HUES6 (cell line): Measurements from ENCODE around the gene GNG13.
"Not testable (repeated sequence)": the region's sequence is repeated elsewhere in the genome, so short reads cannot be mapped to it uniquely, and the experiment has no call there.

Experiments
- H3K27ac ChIP-seq: 2 replicates; pipeline ENCODE4 v1.7.0; 2013; ENCODE audit warnings: low read depth, mild to moderate bottlenecking, low read length, inconsistent platforms
- H3K27me3 ChIP-seq: 2 replicates; pipeline ENCODE4 v1.6.1; 2013; ENCODE audit warnings: low read length; ENCODE audit not compliant: control insufficient read depth, insufficient read depth
- H3K36me3 ChIP-seq: 2 replicates; pipeline ENCODE4 v1.6.1; 2013; ENCODE audit warnings: low read length; ENCODE audit not compliant: control insufficient read depth, insufficient read depth
- H3K4me1 ChIP-seq: 2 replicates; pipeline ENCODE4 v1.6.1; 2013; ENCODE audit warnings: low read length; ENCODE audit not compliant: control insufficient read depth, insufficient read depth
- H3K4me3 ChIP-seq: 2 replicates; pipeline ENCODE4 v1.5.1; 2013; ENCODE audit warnings: low read depth, low read length
- H3K9ac ChIP-seq: one replicate; pipeline ENCODE4 v1.6.1; 2013; ENCODE audit warnings: mild to moderate bottlenecking, low read length
- H3K9me3 ChIP-seq: 2 replicates; pipeline ENCODE4 v1.6.1; 2013; ENCODE audit warnings: low read depth, low read length; ENCODE audit not compliant: control insufficient read depth, insufficient read depth

Gene GNG13

DNA sequence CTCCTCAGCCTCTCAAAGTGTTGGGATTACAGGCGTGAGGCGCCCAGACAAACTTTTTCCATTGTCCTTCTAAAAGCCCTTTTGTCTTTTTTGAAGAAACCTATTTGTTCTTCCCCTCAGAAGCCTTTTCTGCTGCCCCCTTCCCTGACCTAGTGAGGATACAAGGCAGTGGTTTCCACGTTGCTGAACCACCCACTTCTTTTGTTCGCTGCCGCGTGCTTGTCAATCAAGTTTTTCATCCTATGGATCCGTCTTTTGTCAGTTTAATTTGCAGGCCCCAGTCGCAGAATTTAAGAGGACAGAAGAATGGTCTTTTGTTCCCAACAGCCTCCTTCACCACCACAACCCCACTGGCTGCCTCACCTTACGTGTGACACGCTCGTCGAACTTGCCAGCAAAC, 20.2 kb upstream of the GNG13 start:
- H3K4me1 ChIP-seq, result no peaks in the 10 kb centered on the region
- H3K9me3 ChIP-seq, result peaks cover 3% of the 10 kb centered on the region; the same call in 1 of the 2 replicates
- H3K4me3 ChIP-seq, result no peak overlapping the region
- H3K27ac ChIP-seq, result no peak overlapping the region
- H3K9ac ChIP-seq, result no peak overlapping the region
- H3K27me3 ChIP-seq, result no peaks in the 10 kb centered on the region
- no peaks in the 10 kb centered on the region for H3K36me3 ChIP-seq

DNA sequence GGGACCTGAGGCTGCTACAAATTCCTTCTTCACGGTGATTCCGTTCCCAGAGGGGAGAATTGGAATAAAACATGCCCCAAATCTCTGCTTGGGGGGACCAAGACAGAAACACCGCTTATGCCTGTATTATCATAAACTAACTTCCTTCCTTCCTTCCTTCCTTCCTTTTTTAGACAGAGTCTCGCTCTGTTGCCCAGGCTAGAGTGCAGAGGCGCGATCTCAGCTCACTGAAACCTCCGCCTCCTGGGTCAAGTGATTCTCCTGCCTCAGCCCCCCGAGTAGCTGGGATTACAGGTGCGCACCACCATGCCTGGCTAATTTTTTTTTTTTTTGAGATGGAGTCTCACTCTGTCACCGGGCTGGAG, 19.5 kb upstream of the GNG13 start:
- H3K9ac ChIP-seq, H3K27me3 ChIP-seq, H3K4me3 ChIP-seq: not testable (repeated sequence)

DNA sequence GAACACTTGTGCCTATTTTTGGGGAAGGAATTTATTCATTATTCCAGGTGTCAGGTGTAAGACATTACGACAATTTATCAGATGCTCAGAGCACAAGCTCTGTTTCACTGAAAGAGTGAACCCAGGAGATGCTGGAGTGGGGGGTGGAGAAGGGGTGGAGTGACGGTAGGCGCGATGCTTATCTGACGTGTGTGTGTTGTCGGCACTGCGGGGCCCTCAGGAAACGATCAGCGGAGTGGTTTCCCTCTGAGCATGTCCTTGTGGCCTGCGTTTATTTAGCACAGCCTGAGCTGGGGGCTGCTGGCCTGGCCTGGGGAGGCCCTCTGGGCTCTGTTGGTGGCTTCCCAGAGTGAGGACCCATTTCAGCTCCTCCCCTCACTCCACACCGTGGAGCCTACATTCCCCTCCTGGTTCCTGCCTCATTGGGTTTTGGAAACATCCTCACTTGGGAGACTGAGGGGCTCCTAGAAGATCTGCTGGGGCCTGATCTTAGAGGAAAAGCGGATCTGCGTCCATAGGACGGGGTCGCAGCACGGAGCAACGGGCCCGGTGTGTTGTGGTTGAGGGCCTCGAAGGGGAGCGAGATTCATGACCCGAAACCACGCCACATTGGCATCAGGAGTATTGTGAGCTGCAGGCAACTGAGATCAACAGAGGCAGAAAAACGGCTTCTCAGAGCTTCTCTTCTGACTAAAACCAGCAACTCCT, 19.0 kb upstream of the GNG13 start:
- H3K9me3 ChIP-seq, result peaks cover 3% of the 10 kb centered on the region; the same call in 1 of the 2 replicates
- H3K4me3 ChIP-seq, result no peak overlapping the region
- H3K9ac ChIP-seq, result no peak overlapping the region
- H3K36me3 ChIP-seq, result no peaks in the 10 kb centered on the region
- no peaks in the 10 kb centered on the region for H3K27me3 ChIP-seq
- no peak overlapping the region for H3K27ac ChIP-seq
- no peaks in the 10 kb centered on the region for H3K4me1 ChIP-seq

More for the DNA sequence above, 19.5 kb upstream of the GNG13 start:
- H3K4me1 ChIP-seq, H3K27ac ChIP-seq, H3K36me3 ChIP-seq, H3K9me3 ChIP-seq: not testable (repeated sequence)

DNA sequence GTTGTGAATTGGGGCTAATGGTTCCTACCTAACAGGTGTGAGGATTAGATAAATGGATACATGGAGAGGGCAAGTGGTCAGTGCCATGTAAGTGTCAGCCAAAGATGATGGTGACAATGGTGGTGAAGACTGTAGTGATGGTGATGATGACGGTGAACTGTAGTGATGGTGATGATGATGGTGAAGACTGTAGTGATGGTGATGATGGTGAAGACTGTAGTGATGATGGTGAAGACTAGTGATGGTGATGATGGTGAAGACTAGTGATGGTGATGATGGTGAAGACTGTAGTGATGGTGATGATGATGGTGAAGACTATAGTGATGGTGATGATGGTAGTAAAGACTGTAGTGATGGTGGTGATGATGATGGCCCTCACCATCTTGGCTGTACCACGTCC, 18.1 kb upstream of the GNG13 start:
- no peaks in the 10 kb centered on the region for H3K36me3 ChIP-seq
- H3K27me3 ChIP-seq, result no peaks in the 10 kb centered on the region
- peaks cover 3% of the 10 kb centered on the region; the same call in 1 of the 2 replicates for H3K9me3 ChIP-seq
- no peak overlapping the region for H3K4me3 ChIP-seq
- no peak overlapping the region for H3K9ac ChIP-seq
- H3K27ac ChIP-seq, result no peak overlapping the region
- H3K4me1 ChIP-seq, result peaks cover 5% of the 10 kb centered on the region

DNA sequence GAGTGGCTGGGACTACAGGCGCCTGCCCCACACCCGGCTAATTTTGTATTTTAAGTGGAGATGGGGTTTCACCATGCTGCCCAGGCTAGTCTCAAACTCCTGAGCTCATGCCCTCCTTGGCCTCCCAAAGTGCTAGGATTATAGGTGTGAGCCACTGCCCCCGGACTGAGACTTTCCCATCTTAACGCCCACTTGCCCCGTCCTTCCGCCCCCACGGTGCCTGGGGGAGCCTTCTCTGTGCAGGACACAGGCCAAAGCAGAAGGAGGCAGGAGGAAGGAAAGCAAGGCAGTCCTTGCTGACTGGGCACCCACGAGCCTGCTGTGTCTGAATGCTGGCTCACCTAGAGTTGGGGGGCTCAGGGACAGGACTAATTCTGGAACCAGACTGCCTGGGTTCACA, 17.6 kb upstream of the GNG13 start:
- H3K9ac ChIP-seq, result no peak overlapping the region
- H3K36me3 ChIP-seq, result no peaks in the 10 kb centered on the region
- H3K27me3 ChIP-seq, result peaks cover 3% of the 10 kb centered on the region; the same call in 1 of the 2 replicates
- H3K9me3 ChIP-seq, result peaks cover 3% of the 10 kb centered on the region; the same call in 1 of the 2 replicates
- no peak overlapping the region for H3K27ac ChIP-seq
- no peak overlapping the region for H3K4me3 ChIP-seq
- peaks cover 5% of the 10 kb centered on the region for H3K4me1 ChIP-seq

DNA sequence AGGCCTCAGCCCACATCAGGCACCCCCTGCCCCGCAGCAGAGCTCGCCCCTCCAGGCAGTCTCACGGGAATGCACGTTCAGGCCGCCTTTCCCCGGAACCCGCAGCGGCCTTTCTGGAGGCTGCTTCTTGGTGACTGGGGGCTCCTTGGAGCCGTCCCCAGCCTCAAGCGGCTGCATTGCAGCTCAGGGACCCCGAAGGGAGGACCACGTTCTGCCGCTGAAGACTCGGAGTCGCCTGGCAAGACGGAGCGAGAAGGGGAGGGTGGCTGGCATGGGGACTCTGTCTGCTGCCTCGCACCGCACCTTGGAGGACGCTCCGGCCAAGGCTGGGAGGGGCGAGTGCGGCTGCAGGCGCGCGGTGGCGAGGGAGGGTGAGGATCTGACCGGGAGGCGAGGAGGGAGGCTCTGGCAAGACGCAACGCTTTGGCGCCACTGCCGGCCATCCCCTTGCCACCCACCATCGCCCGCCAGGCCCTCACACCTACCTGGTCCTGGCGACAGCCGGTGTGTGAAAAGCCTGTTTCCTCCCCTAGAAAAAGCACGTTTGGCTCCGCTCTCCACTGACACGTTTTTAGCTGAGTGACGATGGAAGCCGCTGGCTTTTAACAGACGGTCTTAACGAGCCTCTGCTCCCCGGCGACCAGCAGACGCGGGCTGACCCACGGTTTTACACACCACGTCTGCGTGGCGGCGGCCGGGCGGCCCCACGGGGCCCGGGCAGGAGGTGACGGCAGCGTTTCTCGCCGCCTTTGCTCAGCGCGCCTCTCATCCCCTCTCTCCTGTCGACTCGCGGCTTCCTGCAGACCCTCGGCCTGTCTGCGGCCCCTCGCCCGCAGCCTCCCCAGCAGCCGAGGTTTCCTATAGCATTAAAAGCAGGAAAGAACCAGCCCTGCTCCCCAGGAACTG, 16.7 kb upstream of the GNG13 start:
- Histone ChIP-seq H3K4me1 (peaks cover 5% of the 10 kb centered on the region), H3K9ac (no peak overlapping the region), H3K36me3 (no peaks in the 10 kb centered on the region)

DNA sequence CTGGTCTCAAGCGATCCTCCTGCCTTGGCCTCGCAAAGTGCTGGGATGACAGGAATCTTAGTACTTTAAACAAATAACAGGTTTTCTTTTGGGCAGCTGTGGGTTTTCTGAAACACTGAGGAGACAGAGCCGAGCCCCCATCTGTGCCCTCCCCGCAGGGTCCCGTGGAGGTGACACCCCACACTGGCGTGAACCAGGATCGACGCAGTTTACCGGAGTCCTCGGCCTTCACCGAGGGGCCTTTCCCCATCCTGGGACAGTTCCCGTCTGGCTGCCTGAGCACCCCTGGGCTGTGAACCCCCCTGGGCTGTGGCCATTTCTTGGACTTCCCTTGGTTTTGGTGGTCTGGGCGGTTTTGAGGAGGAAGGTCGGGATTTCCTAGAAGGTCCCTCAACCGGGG, 15.3 kb upstream of the GNG13 start:
- no peak overlapping the region for H3K4me3 ChIP-seq
- H3K9ac ChIP-seq, result no peak overlapping the region
- peaks cover 3% of the 10 kb centered on the region; the same call in 1 of the 2 replicates for H3K9me3 ChIP-seq
- peaks cover 5% of the 10 kb centered on the region for H3K4me1 ChIP-seq
- no peaks in the 10 kb centered on the region for H3K36me3 ChIP-seq
- peaks cover 7% of the 10 kb centered on the region; the same call in 1 of the 2 replicates for H3K27me3 ChIP-seq
- H3K27ac ChIP-seq, result no peak overlapping the region

More for the DNA sequence above, 16.7 kb upstream of the GNG13 start:
- Histone ChIP-seq H3K4me3 (no peak overlapping the region), H3K9me3 (peaks cover 3% of the 10 kb centered on the region; the same call in 1 of the 2 replicates), H3K27ac (no peak overlapping the region), H3K27me3 (peaks cover 7% of the 10 kb centered on the region; the same call in 1 of the 2 replicates)

DNA sequence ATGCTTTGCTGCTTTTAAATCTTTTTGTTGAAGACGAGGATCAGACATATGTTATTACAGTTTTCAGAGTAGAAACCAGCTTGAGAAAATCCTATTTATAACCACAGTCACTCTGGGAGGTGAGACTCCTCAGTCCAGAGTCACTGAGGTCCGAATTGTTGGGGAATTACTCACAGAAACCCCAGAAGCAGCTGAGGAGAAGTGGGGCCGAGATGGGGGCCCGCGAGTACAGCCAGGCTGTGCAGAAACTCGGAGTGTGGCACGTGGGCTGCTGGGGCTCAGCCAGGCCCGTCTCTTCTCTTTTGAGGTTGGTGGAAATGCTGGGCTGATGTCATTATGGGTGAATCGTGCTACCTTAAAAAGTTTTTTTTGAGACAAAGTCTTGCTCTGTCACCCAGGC, 14.4 kb upstream of the GNG13 start:
- Histone ChIP-seq H3K4me3 (no peak overlapping the region), H3K36me3 (no peaks in the 10 kb centered on the region), H3K9me3 (peaks cover 3% of the 10 kb centered on the region; the same call in 1 of the 2 replicates), H3K4me1 (peaks cover 5% of the 10 kb centered on the region), H3K27me3 (peaks cover 7% of the 10 kb centered on the region; the same call in 1 of the 2 replicates), H3K9ac (no peak overlapping the region), H3K27ac (no peak overlapping the region)

DNA sequence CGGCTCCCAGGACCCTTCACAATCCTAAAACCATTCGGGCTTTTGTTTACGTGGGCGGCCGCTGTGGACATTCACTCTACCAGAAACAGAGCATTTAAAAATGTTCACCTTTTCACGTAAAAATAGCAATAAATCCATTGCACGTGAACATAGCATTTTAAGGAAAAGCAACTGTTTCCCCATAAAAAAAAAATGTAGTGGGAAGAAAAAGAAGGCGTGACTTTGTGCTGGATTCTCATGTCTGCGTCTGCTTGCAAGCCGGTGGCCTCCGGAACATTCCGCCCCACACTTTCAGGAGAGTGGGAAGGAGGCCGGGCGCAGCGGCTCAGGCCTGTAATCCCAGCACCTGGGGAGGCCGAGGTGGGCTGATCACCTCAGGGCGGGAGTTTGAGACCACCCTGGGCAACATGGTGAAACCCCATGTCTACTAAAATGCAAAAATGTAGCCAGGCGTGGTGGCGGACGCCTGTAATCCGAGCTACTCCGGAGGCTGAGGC, 13.4 kb upstream of the GNG13 start:
- H3K9ac ChIP-seq, result no peak overlapping the region
- H3K36me3 ChIP-seq, result no peaks in the 10 kb centered on the region
- H3K27me3 ChIP-seq, result peaks cover 7% of the 10 kb centered on the region; the same call in 1 of the 2 replicates
- H3K4me3 ChIP-seq, result peak overlapping the region; percentile 49
- H3K27ac ChIP-seq, result no peak overlapping the region
- H3K9me3 ChIP-seq, result peaks cover 3% of the 10 kb centered on the region; the same call in 1 of the 2 replicates
- H3K4me1 ChIP-seq, result peaks cover 5% of the 10 kb centered on the region

DNA sequence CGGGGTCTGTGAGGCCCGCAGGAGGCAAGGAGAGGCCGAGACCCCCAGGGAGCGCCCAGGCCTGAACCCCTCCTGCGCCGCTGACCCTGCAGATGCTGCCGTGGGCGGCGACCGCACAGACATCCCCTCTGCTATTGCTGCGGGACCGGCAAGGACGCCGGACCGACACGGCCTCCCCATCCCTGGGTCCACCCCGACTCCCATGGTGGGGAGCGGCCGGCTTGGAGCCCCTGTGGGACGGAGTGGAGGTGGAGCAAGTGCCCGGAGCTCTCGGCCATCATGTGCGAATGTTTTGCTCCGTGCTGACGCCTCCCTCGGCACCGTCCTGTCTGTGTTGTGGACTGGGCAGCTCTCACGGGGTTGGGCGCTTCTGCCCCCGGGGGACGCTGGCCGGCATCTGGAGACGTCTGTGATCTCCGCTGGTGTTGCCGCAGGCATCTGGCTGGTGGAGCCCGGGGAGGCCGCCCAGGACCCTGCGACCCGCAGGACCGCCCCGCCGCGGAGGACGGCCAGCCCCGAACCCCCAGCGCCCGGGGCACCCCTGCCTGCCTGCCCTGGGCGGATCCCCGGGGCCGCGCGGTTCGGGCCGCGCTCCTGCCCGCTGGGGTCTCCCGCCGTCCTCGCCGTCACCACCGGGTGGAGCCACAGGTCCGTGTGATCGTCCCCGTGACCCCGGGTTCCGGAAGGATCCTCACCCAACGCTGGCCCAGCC, 12.8 kb upstream of the GNG13 start:
- Histone ChIP-seq H3K9ac (no peak overlapping the region), H3K4me1 (peaks cover 10% of the 10 kb centered on the region), H3K4me3 (peak overlapping the region; percentile 49), H3K27me3 (peaks cover 7% of the 10 kb centered on the region; the same call in 1 of the 2 replicates), H3K9me3 (no peaks in the 10 kb centered on the region), H3K36me3 (no peaks in the 10 kb centered on the region), H3K27ac (no peak overlapping the region)
